Stimulated activated CD4-positive, alpha-beta T cell treated with anti-CD3 and anti-CD28 coated beads, TNF-alpha, amount 100 ng/mL, for 48 hours (primary cell): ENCODE data around the gene SUFU.
"Not testable (repeated sequence)": the region's sequence is repeated elsewhere in the genome, so short reads cannot be mapped to it uniquely, and the experiment has no call there.

Experiments used
- DNase-seq, 3 donors: peaks; one replicate each; pipeline ENCODE4 v3.0.0-alpha.2; 2020; ENCODE audit warnings: low read depth in 3 of 3

The SUFU gene

GRCh38 chr10:102652170-102652916, 148.6 kb downstream of the SUFU start:
- DNase-seq: no peak

GRCh38 chr10:102653060-102653459, 149.3 kb downstream of the SUFU start:
- no peak for DNase-seq

- DNase-seq: no peak
Observed at GRCh38 chr10:102654566-102654965, 150.8 kb downstream of the SUFU start.

GRCh38 chr10:102654969-102655368, 151.2 kb downstream of the SUFU start:
- no peak for DNase-seq

DNA sequence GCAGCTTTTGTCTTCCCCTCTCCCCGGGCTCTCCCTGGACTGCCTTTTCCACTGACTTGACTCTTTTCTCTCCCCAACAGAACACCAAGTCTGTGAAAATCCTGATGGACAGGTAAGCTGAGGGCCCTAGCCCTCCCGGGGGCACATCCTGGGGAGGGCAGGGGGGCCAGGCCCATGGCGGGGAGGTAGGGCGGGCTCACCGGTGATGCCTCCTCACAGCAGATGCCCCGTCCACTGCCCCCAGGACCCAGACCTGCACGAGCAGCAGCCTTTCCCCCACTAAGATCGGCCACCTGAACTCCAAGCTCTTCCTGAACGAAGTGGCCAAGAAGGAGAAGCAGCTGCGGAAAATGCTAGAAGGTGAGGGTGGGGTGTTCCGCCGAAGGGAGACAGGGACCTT, 152.3 kb downstream of the SUFU start:
- no peak for DNase-seq

DNA sequence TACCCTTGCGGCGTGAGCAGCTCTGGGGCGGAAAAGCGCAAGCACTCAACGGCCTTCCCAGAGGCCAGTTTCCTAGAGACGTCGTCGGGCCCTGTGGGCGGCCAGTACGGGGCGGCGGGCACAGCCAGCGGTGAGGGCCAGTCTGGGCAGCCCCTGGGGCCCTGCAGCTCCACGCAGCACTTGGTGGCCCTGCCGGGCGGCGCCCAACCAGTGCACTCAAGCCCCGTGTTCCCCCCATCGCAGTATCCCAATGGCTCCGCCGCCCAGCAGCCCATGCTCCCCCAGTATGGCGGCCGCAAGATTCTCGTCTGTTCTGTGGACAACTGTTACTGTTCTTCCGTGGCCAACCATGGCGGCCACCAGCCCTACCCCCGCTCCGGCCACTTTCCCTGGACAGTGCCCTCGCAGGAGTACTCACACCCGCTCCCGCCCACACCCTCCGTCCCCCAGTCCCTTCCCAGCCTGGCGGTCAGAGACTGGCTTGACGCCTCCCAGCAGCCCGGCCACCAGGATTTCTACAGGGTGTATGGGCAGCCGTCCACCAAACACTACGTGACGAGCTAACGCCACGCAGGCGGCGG, 153.1 kb downstream of the SUFU start:
- no peak for DNase-seq

DNA sequence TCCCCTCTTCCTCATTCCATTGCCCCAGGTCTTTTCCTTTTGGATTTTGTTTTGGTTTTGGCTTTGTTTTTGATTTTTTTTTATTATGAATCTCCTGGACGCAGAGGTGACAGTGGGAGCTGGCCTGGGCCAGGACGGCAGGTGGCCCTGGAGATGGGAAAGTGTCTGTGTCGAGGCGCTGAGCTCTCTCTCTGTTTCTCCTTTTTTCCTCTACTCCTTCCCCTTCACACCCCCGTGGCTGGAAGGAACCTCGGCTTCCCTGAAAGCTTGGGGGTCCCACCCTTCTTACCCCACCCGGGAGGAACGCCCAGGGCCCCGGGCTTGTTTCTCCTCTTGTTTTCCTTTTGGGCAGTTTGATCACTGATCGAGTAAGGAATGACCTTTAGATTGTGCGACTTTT, 153.7 kb downstream of the SUFU start:
- no peak for DNase-seq

- no peak for DNase-seq
Observed at GRCh38 chr10:102657984-102658724, 154.4 kb downstream of the SUFU start.

- no peak for DNase-seq
Observed at GRCh38 chr10:102658802-102659201, 155.0 kb downstream of the SUFU start.

GRCh38 chr10:102660888-102661657, 157.3 kb downstream of the SUFU start:
- DNase-seq: peak in 1 of 3 donors; percentile 73

- DNase-seq: no peak
Observed at GRCh38 chr10:102661658-102662028, 157.9 kb downstream of the SUFU start.

DNA sequence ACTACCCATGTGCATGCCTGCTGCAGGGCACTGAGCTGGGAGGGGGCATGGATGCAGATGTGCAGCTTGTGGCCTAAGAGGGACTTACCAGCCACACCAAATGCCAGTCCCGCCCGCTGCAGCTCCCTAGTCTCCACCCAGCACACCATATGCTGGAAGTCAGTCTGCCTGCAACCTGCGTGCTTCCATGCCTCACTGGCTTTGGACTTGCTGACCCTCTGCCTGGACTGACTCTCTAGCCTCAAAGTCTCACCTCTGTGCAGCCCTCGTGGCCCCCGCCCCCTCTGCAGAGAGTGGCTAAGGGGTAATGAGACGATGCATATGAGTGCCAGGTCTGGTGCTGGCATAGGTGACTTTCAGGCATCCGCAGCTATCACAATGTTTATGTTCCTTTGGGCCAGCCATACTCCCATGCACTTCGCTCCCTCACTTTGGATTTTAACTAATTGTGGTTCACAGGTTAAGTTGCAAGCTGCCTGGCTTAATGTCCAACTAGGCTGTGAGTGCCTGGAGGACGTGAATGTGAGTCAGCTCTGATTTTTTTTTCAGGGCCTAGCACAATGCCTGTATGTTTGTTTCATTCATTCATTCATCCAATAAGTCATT, 162.2 kb downstream of the SUFU start:
- no peak for DNase-seq

- not testable (repeated sequence) for DNase-seq
Observed at GRCh38 chr10:102667411-102667810, 163.6 kb downstream of the SUFU start.

DNA sequence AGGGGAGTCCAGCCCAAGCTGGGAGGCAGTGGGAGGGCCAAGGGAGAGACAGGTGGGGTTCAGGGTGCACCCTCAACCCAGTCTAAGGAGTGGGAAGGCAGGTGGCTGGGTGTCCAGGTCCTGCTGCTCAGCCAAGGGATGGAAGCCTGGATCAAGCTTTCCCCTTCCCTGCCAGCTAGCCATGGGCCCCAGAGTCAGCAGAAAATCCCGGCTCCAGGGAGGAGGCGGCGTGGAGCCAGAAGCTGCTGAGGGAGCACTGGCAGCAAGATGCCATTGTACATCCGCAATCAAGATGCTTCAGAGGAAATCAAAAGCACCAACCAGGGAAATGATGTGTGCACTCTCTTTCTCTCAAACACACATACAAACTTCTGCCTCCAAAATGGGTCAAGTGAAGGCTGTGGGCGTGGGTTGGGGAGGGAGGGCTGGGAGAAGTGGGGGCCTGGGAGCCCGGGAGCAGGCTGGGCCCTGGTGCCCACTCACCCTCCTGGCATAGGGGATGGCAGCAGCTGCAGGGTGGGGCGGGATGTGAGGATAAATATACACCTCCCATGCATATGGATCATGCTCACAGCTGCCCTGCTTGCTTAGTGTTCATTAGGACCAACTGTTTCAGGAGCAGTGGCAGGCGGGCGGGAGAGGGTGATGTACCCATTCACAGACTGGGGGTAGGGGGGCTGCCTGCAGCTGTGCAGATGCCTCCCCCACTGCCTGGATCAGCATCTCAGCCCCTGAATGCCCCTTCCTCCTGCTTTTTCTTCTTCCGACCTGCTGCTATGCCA, 164.7 kb downstream of the SUFU start:
- no peak for DNase-seq

- no peak for DNase-seq
Observed at GRCh38 chr10:102669206-102670064, 165.7 kb downstream of the SUFU start.

DNA sequence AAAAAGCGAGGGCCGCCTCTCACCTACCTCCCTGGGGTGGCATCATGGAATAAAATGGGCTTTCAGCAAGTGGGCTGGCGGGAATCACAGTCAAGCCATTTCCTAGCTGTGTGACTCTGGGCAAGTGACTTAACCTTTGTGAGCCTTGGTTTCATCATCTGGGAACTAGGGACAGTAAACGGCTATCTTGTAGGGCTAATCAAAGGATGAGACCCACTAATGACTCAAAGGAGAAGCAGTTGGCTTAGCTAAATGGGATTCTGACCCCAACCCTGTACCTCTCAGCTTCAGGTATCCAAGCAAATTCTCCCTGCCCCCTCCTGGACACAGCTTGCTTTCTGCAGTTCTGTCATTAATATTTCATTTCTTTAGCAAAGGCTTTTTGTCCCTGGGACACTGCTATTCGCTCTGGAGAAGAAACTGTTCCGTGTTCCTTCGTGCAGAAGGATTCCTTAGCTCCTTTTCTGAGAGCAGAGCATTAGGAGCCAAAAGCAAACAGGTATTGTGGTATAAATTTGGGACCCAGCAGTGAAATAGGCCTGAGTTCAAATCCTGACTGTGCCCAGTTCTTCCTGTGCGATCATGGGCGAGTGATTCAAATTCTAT, 166.4 kb downstream of the SUFU start:
- no peak for DNase-seq

- no peak for DNase-seq
Observed at GRCh38 chr10:102670871-102671434, 167.2 kb downstream of the SUFU start.

GRCh38 chr10:102673236-102673818, 169.6 kb downstream of the SUFU start:
- DNase-seq: no peak
